ENCODE data around the gene HUNK. TPM values are rescaled to one million over a fixed set of nuclear protein-coding genes. Genes with fewer than 3 reads are reported as not detected.

Gene HUNK
- total and polyA plus RNA-seq, 2 experiments from 2014 or later, result 1.6 to 5.1 TPM

- Histone ChIP-seq H3K4me3 (no peak overlapping the region), H3K27me3 (ENCODE audit: insufficient read depth) (no peaks in the 10 kb centered on the region), H3K36me3 (ENCODE audit: insufficient read depth) (no peaks in the 10 kb centered on the region), H3K9me2 (ENCODE audit: insufficient read depth) (no peaks in the 10 kb centered on the region), H3K4me2 (no peak overlapping the region), H3K79me2 (replicated peaks; ENCODE audit: insufficient read depth) (peaks cover 6% of the 10 kb centered on the region), H3K27ac (ENCODE audit: low read depth) (no peak overlapping the region), H3F3A (replicated peaks; ENCODE audit: low read depth) (no peaks in the 10 kb centered on the region), H4K20me1 (replicated peaks; ENCODE audit: insufficient read depth) (no peaks in the 10 kb centered on the region), H2AFZ (no peak overlapping the region), H3K4me1 (ENCODE audit: insufficient read depth) (peaks cover 14% of the 10 kb centered on the region)
- H3K4me1 Mint-ChIP-seq, result peaks cover 29% of the 10 kb centered on the region
- peaks cover 6% of the 10 kb centered on the region; the same call in 1 of the 3 replicates for H3K36me3 Mint-ChIP-seq (ENCODE audit: low read depth)
- no peak overlapping the region for H3K4me3 Mint-ChIP-seq
- no peak for TF ChIP-seq NANOG (IDR thresholded peaks at IDR 0.05; ENCODE audit: borderline replicate concordance)
- TF ChIP-seq ETS1 (IDR thresholded peaks at IDR 0.05), result no peak
- no peak for TF ChIP-seq JUNB (IDR thresholded peaks at IDR 0.05; ENCODE audit: unreplicated experiment)
- no peak for TF ChIP-seq REST (IDR thresholded peaks at IDR 0.05; ENCODE audit: unreplicated experiment)
- TF ChIP-seq ZNF331 (CRISPR knock-in tag; IDR thresholded peaks at IDR 0.05; ENCODE audit: low read depth), result no peak
- no peaks in the 10 kb centered on the region; the same call in 2 of the 3 replicates for H3K9me3 Mint-ChIP-seq
- DNase-seq (ENCODE audit: low spot score) (no peak), ATAC-seq (no peak)
- no peak overlapping the region for H3K27ac Mint-ChIP-seq
- peaks cover 10% of the 10 kb centered on the region for H3K27me3 Mint-ChIP-seq (ENCODE audit: insufficient read depth, low read depth, poor library complexity)
Observed at GRCh38 chr21:31903896-31904295, 31.1 kb downstream of the HUNK start.

- Mint-ChIP-seq H3K4me3 (no peak overlapping the region), H3K27me3 (ENCODE audit: insufficient read depth, low read depth, poor library complexity) (peaks cover 5% of the 10 kb centered on the region), H3K4me1 (peaks cover 46% of the 10 kb centered on the region), H3K36me3 (ENCODE audit: low read depth) (peaks cover 6% of the 10 kb centered on the region; the same call in 1 of the 3 replicates), H3K27ac (no peak overlapping the region; the same call in 1 of the 2 replicates), H3K9me3 (no peaks in the 10 kb centered on the region; the same call in 2 of the 3 replicates)
- H3F3A ChIP-seq (replicated peaks; ENCODE audit: low read depth), result peaks cover 10% of the 10 kb centered on the region
- H3K4me1 ChIP-seq (ENCODE audit: insufficient read depth), result peaks cover 32% of the 10 kb centered on the region
- no peak overlapping the region for H3K4me3 ChIP-seq
- no peak for TF ChIP-seq EZH2phosphoT487 (IDR thresholded peaks at IDR 0.05; ENCODE audit: unreplicated experiment)
- H3K27me3 ChIP-seq (ENCODE audit: insufficient read depth), result no peaks in the 10 kb centered on the region
- H2AFZ ChIP-seq, result no peak overlapping the region
- H3K27ac ChIP-seq (ENCODE audit: low read depth), result no peak overlapping the region
- H3K79me2 ChIP-seq (replicated peaks; ENCODE audit: insufficient read depth), result peaks cover 8% of the 10 kb centered on the region
- H4K20me1 ChIP-seq (replicated peaks; ENCODE audit: insufficient read depth), result no peaks in the 10 kb centered on the region
- no peak for DNase-seq (ENCODE audit: low spot score)
- H3K4me2 ChIP-seq, result no peak overlapping the region
- no peak for ATAC-seq
- H3K36me3 ChIP-seq (ENCODE audit: insufficient read depth), result no peaks in the 10 kb centered on the region
- H3K9me2 ChIP-seq (ENCODE audit: insufficient read depth), result no peaks in the 10 kb centered on the region
Observed at GRCh38 chr21:31905503-31906451, 33.0 kb downstream of the HUNK start.
